CD14-positive monocyte (primary cell): Measurements from ENCODE around the gene PFKP. TPM values are rescaled to one million over a fixed set of nuclear protein-coding genes. Genes with fewer than 3 reads are reported as not detected.

ENCODE experiments used
- DNase-seq, 3 donors: peaks; one replicate each; pipeline ENCODE4 v3.0.0-alpha.2; 2011 to 2022
- H2AFZ ChIP-seq: 2 replicates; pipeline ENCODE4 v1.6.0; 2012; ENCODE audit warnings: mild to moderate bottlenecking, low read depth, low read length, inconsistent platforms; ENCODE audit not compliant: insufficient read depth, poor library complexity, severe bottlenecking
- H3K27ac ChIP-seq, 2 donors: 1 replicate in 1 of 2; 2 replicates in 1 of 2; pipeline ENCODE4 v1.5.1; 2012 to 2013; ENCODE audit warnings: low read length in 2 of 2, control low read depth in 1 of 2, inconsistent platforms in 1 of 2, low read depth in 1 of 2, mild to moderate bottlenecking in 1 of 2
- H3K27me3 ChIP-seq, 2 donors: one replicate each; pipeline versions ENCODE4 v1.6.0 to v1.6.1; 2011 to 2013; ENCODE audit warnings: low read length in 2 of 2; ENCODE audit not compliant: control insufficient read depth in 2 of 2, insufficient read depth in 2 of 2
- H3K36me3 ChIP-seq, 2 donors: replicated peaks in 1 of 2; 1 replicate in 1 of 2; 2 replicates in 1 of 2; pipeline versions ENCODE4 v1.5.1 to v1.6.1; 2012 to 2013; ENCODE audit warnings: low read length in 2 of 2, control low read depth in 1 of 2, inconsistent platforms in 1 of 2, mild to moderate bottlenecking in 1 of 2; ENCODE audit not compliant: insufficient read depth in 2 of 2, control insufficient read depth in 1 of 2
- H3K4me1 ChIP-seq, 2 donors: 1 replicate in 1 of 2; 2 replicates in 1 of 2; pipeline versions ENCODE4 v1.5.1 to v1.6.1; 2012 to 2013; ENCODE audit warnings: low read length in 2 of 2, control low read depth in 1 of 2, inconsistent platforms in 1 of 2, mild to moderate bottlenecking in 1 of 2, moderate library complexity in 1 of 2; ENCODE audit not compliant: insufficient read depth in 2 of 2, control insufficient read depth in 1 of 2
- H3K4me2 ChIP-seq: replicated peaks from 2 replicates; pipeline ENCODE3; 2012; ENCODE audit warnings: low read length, moderate library complexity, mild to moderate bottlenecking; ENCODE audit not compliant: poor library complexity, severe bottlenecking; ENCODE audit errors: extremely low read depth
- H3K4me3 ChIP-seq, 3 experiments: fragments of 200-600 bp in 1 of 3; sonication (generic) in 1 of 3; replicated peaks in 1 of 3; 1 replicate in 2 of 3; 2 replicates in 1 of 3; pipeline ENCODE4 v1.5.1; 2011 to 2013; ENCODE audit warnings: low read length in 3 of 3, mild to moderate bottlenecking in 3 of 3, control low read depth in 2 of 3, low read depth in 2 of 3, inconsistent platforms in 1 of 3, moderate library complexity in 1 of 3
- H3K79me2 ChIP-seq: 2 replicates; pipeline ENCODE4 v1.6.0; 2012; ENCODE audit warnings: mild to moderate bottlenecking, control low read depth, inconsistent platforms, low read length, moderate library complexity; ENCODE audit not compliant: insufficient read depth
- H3K9ac ChIP-seq: 2 replicates; pipeline ENCODE4 v1.6.0; 2017; ENCODE audit warnings: low read length, mild to moderate bottlenecking; ENCODE audit not compliant: insufficient read depth, poor library complexity, severe bottlenecking
- H3K9me3 ChIP-seq, 2 donors: replicated peaks in 1 of 2; 1 replicate in 1 of 2; 2 replicates in 1 of 2; pipeline versions ENCODE4 v1.5.1 to v1.6.1; 2012 to 2013; ENCODE audit warnings: low read length in 2 of 2, control low read depth in 1 of 2; ENCODE audit not compliant: control insufficient read depth in 1 of 2, insufficient read depth in 1 of 2
- H4K20me1 ChIP-seq: 2 replicates; pipeline ENCODE4 v1.6.0; 2012; ENCODE audit warnings: mild to moderate bottlenecking, low read length, control low read depth, moderate library complexity; ENCODE audit not compliant: insufficient read depth
- H3K27ac Mint-ChIP-seq, 7 donors: one replicate each; pipeline ENCODE4 v1.8.0; 2020; ENCODE audit warnings: mild to moderate bottlenecking in 7 of 7, mixed read lengths in 7 of 7, moderate library complexity in 6 of 7, inconsistent platforms in 2 of 7
- H3K27me3 Mint-ChIP-seq, 3 donors: one replicate each; pipeline ENCODE4 v1.8.0; 2021 to 2022; ENCODE audit warnings: low read depth in 3 of 3, mild to moderate bottlenecking in 3 of 3, mixed read lengths in 3 of 3, moderate library complexity in 3 of 3, inconsistent platforms in 1 of 3
- H3K36me3 Mint-ChIP-seq, 2 donors: one replicate each; pipeline ENCODE4 v1.8.0; 2020; ENCODE audit warnings: mixed read lengths in 2 of 2, inconsistent platforms in 1 of 2, mild to moderate bottlenecking in 1 of 2
- H3K4me1 Mint-ChIP-seq: one replicate; pipeline ENCODE4 v1.8.0; 2020; ENCODE audit warnings: mild to moderate bottlenecking, mixed read lengths
- H3K4me3 Mint-ChIP-seq, 2 donors: one replicate each; pipeline ENCODE4 v1.8.0; 2020; ENCODE audit warnings: mild to moderate bottlenecking in 2 of 2, mixed read lengths in 2 of 2, moderate library complexity in 1 of 2
- H3K9me3 Mint-ChIP-seq, 7 donors: one replicate each; pipeline ENCODE4 v1.8.0; 2020 to 2022; ENCODE audit warnings: mixed read lengths in 7 of 7, mild to moderate bottlenecking in 6 of 7, moderate library complexity in 6 of 7, inconsistent platforms in 2 of 7
- CTCF ChIP-seq: fragments of 200-600 bp; IDR thresholded peaks from one replicate; pipeline ENCODE4 v1.8.0; 2022; ENCODE audit warnings: antibody characterized with exemption, mild to moderate bottlenecking
- WGBS: methylation state at CpG from one replicate; pipeline ENCODE4 v1.1.5; 2013; ENCODE audit warnings: missing lambda C conversion rate; ENCODE audit not compliant: insufficient coverage; 5-methylcytosine and 5-hydroxymethylcytosine counted together
- intact Hi-C, 2 donors: fragments of 100-400 bp; cut with micrococcal nuclease; formaldehyde crosslinking; loops; one replicate each; pipeline versions ENCODE4 v1.15.0 to v1.15.1; 2023
- polyA plus RNA-seq, 3 donors: library from polyadenylated mRNA; depleted of rRNA in 1 of 3; unstranded in 2 of 3; stranded (reverse) in 1 of 3; fragments of 300-500 nt in 2 of 3; fragments of >200 nt in 1 of 3; fragmentation: Illumina TruSeq in 2 of 3; gene quantifications; 1 replicate in 2 of 3; 2 replicates in 1 of 3; pipeline ENCODE4 v1.2.3, GENCODE V29; 2012 to 2021

The PFKP gene
- polyA plus RNA-seq, 3 donors: 6.5 to 14.2 (median 8.1) TPM

GRCh38 chr10:3102720-3103427 lies 35.5 kb downstream of the PFKP start:
- peak overlapping the region in 2 of 7 donors; percentile 18 to 22 for H3K27ac Mint-ChIP-seq

GRCh38 chr10:3103646-3104045 lies 36.3 kb downstream of the PFKP start:
- Mint-ChIP-seq H3K36me3 (peaks cover 57% of the 10 kb centered on the region in 2 donors), H3K9me3 (no peaks in the 10 kb centered on the region), H3K4me3 (peak overlapping the region in 1 of 2 donors; percentile 24), H3K27ac (peak overlapping the region in 1 of 7 donors; percentile 2), H3K4me1 (peaks cover 12% of the 10 kb centered on the region), H3K27me3 (no peaks in the 10 kb centered on the region)
- Histone ChIP-seq H3K27ac (no peak overlapping the region), H3K9me3 (no peaks in the 10 kb centered on the region), H3K27me3 (no peaks in the 10 kb centered on the region), H3K79me2 (no peaks in the 10 kb centered on the region), H3K36me3 (peaks cover 37 to 62% of the 10 kb centered on the region in 2 donors), H3K4me2 (no peak overlapping the region), H4K20me1 (no peaks in the 10 kb centered on the region), H3K4me3 (no peak overlapping the region), H3K9ac (no peak overlapping the region), H2AFZ (no peak overlapping the region), H3K4me1 (peaks cover 15 to 16% of the 10 kb centered on the region in 2 donors)
- DNase-seq: no peak
- intact Hi-C loops: no loop called here
- WGBS: 93% methylated on average over 28 of the region's 30 CpGs
- no peak for TF ChIP-seq CTCF

More at GRCh38 chr10:3102720-3103427, 35.5 kb downstream of the PFKP start:
- no peaks in the 10 kb centered on the region for H3K9me3 ChIP-seq
- no peak for TF ChIP-seq CTCF
- H3K27ac ChIP-seq: no peak overlapping the region
- no peaks in the 10 kb centered on the region for H3K27me3 Mint-ChIP-seq
- peaks cover 12% of the 10 kb centered on the region for H3K4me1 Mint-ChIP-seq
- DNase-seq: no peak
- 92% methylated on average over 15 of the region's 19 CpGs for WGBS
- H3K4me1 ChIP-seq: peaks cover 16 to 18% of the 10 kb centered on the region in 2 donors
- H3K4me3 Mint-ChIP-seq: no peak overlapping the region
- peaks cover 50 to 51% of the 10 kb centered on the region in 2 donors for H3K36me3 Mint-ChIP-seq
- H4K20me1 ChIP-seq: no peaks in the 10 kb centered on the region
- no peaks in the 10 kb centered on the region for H3K27me3 ChIP-seq
- no peaks in the 10 kb centered on the region for H3K79me2 ChIP-seq
- no peak overlapping the region for H3K9ac ChIP-seq
- no peak overlapping the region for H3K4me2 ChIP-seq
- no peaks in the 10 kb centered on the region for H3K9me3 Mint-ChIP-seq
- peaks cover 33 to 54% of the 10 kb centered on the region in 2 donors for H3K36me3 ChIP-seq
- no peak overlapping the region for H3K4me3 ChIP-seq
- intact Hi-C loops: no loop called here
- no peak overlapping the region for H2AFZ ChIP-seq
